H9 (cell line): ENCODE measurements around the gene CHST14. TPM values are rescaled to one million over a fixed set of nuclear protein-coding genes. Genes with fewer than 3 reads are reported as not detected.

Experiments
- DNase-seq: peaks from one replicate; pipeline ENCODE4 v3.0.0-alpha.2; 2017
- H2AFZ ChIP-seq: one replicate; pipeline ENCODE4 v1.6.1; 2013; ENCODE audit warnings: mild to moderate bottlenecking, low read length, control low read depth, moderate library complexity
- H2AK5ac ChIP-seq: 2 replicates; pipeline ENCODE4 v1.6.1; 2013; ENCODE audit warnings: low read length, control low read depth, mixed read lengths; ENCODE audit not compliant: insufficient read length
- H2BK120ac ChIP-seq: one replicate; pipeline ENCODE4 v1.6.1; 2013; ENCODE audit warnings: low read depth, mild to moderate bottlenecking, low read length, control low read depth, inconsistent platforms; ENCODE audit not compliant: poor library complexity, severe bottlenecking
- H2BK12ac ChIP-seq: 2 replicates; pipeline ENCODE4 v1.6.1; 2013; ENCODE audit warnings: low read length, control low read depth, mixed read lengths, low read depth; ENCODE audit not compliant: insufficient read length
- H2BK15ac ChIP-seq: 2 replicates; pipeline ENCODE4 v1.6.1; 2013; ENCODE audit warnings: low read depth, low read length, control low read depth
- H2BK20ac ChIP-seq: one replicate; pipeline ENCODE4 v1.6.1; 2013; ENCODE audit warnings: low read depth, mild to moderate bottlenecking, low read length, control low read depth, inconsistent platforms; ENCODE audit not compliant: poor library complexity, severe bottlenecking
- H2BK5ac ChIP-seq: 2 replicates; pipeline ENCODE4 v1.6.1; 2013; ENCODE audit warnings: low read length, control low read depth, mixed read lengths; ENCODE audit not compliant: insufficient read length
- H3K14ac ChIP-seq: 2 replicates; pipeline ENCODE4 v1.6.1; 2013; ENCODE audit warnings: low read length, control low read depth; ENCODE audit not compliant: insufficient read depth
- H3K18ac ChIP-seq: 2 replicates; pipeline ENCODE4 v1.6.1; 2013; ENCODE audit warnings: low read depth, mild to moderate bottlenecking, mixed read lengths, low read length, control low read depth; ENCODE audit not compliant: insufficient read length
- H3K23ac ChIP-seq: 2 replicates; pipeline ENCODE4 v1.6.1; 2013; ENCODE audit warnings: low read length, control low read depth, mixed read lengths, low read depth; ENCODE audit not compliant: insufficient read length
- H3K23me2 ChIP-seq: 2 replicates; pipeline ENCODE4 v1.6.1; 2013; ENCODE audit warnings: low read depth, mild to moderate bottlenecking, mixed read lengths, low read length, control low read depth; ENCODE audit not compliant: insufficient read length, poor library complexity, severe bottlenecking
- H3K27ac ChIP-seq: 2 replicates; pipeline ENCODE4 v1.5.1; 2013; ENCODE audit warnings: low read length, control low read depth, mixed read lengths, low read depth; ENCODE audit not compliant: insufficient read length
- H3K27me3 ChIP-seq: 2 replicates; pipeline ENCODE4 v1.6.1; 2013; ENCODE audit warnings: low read length, control low read depth, inconsistent platforms; ENCODE audit not compliant: insufficient read depth
- H3K4ac ChIP-seq: 2 replicates; pipeline ENCODE4 v1.6.1; 2013; ENCODE audit warnings: low read depth, mild to moderate bottlenecking, control low read depth, inconsistent platforms, low read length, moderate library complexity
- H3K4me1 ChIP-seq: 2 replicates; pipeline ENCODE4 v1.6.1; 2013; ENCODE audit warnings: low read length, control low read depth, inconsistent platforms; ENCODE audit not compliant: insufficient read depth
- H3K4me2 ChIP-seq: 2 replicates; pipeline ENCODE4 v1.6.1; 2013; ENCODE audit warnings: low read length, control low read depth, mixed read lengths; ENCODE audit not compliant: insufficient read length, insufficient read depth
- H3K56ac ChIP-seq: 2 replicates; pipeline ENCODE4 v1.6.1; 2013; ENCODE audit warnings: low read depth, mild to moderate bottlenecking, mixed read lengths, low read length, control low read depth; ENCODE audit not compliant: insufficient read length
- H3K79me1 ChIP-seq: 2 replicates; pipeline ENCODE4 v1.6.1; 2013; ENCODE audit warnings: low read depth, mild to moderate bottlenecking, moderate library complexity, low read length, control low read depth, inconsistent platforms; ENCODE audit not compliant: insufficient read depth, poor library complexity, severe bottlenecking
- H3K79me2 ChIP-seq: 2 replicates; pipeline ENCODE4 v1.6.1; 2013; ENCODE audit warnings: low read length, control low read depth, inconsistent platforms; ENCODE audit not compliant: insufficient read depth
- H3K9ac ChIP-seq: 2 replicates; pipeline ENCODE4 v1.6.1; 2013; ENCODE audit warnings: low read length, control low read depth, mixed read lengths; ENCODE audit not compliant: insufficient read length; ENCODE audit errors: extremely low read depth
- H3K9me3 ChIP-seq: one replicate; pipeline ENCODE4 v1.6.1; 2013; ENCODE audit warnings: low read depth, low read length, inconsistent platforms; ENCODE audit not compliant: control insufficient read depth
- H3T11ph ChIP-seq: one replicate; pipeline ENCODE4 v1.6.1; 2013; ENCODE audit warnings: mild to moderate bottlenecking, low read length, control low read depth, inconsistent platforms
- H4K20me1 ChIP-seq: one replicate; pipeline ENCODE4 v1.6.1; 2013; ENCODE audit not compliant: control insufficient read depth, insufficient read length, insufficient read depth
- H4K5ac ChIP-seq: 2 replicates; pipeline ENCODE4 v1.6.1; 2013; ENCODE audit warnings: low read depth, mild to moderate bottlenecking, mixed read lengths, low read length, control low read depth; ENCODE audit not compliant: insufficient read length
- H4K8ac ChIP-seq: replicated peaks from 2 replicates; pipeline ENCODE4 v1.6.1; 2013; ENCODE audit warnings: low read length, control low read depth, mixed read lengths, low read depth; ENCODE audit not compliant: insufficient read length
- H4K91ac ChIP-seq: 2 replicates; pipeline ENCODE4 v1.6.1; 2013; ENCODE audit warnings: low read depth, mild to moderate bottlenecking, moderate library complexity, mixed read lengths, low read length, control low read depth; ENCODE audit not compliant: insufficient read length
- H3K27ac Mint-ChIP-seq, 3 experiments: 2 replicates in 2 of 3; 3 replicates in 1 of 3; pipeline ENCODE4 v1.8.0; 2020 to 2021; ENCODE audit warnings: mixed read lengths in 3 of 3, mild to moderate bottlenecking in 1 of 3, moderate library complexity in 1 of 3
- H3K27me3 Mint-ChIP-seq: 2 replicates; pipeline ENCODE4 v1.8.0; 2021; ENCODE audit warnings: low read depth, mild to moderate bottlenecking, moderate library complexity, mixed read lengths
- H3K36me3 Mint-ChIP-seq, 3 experiments: 2 replicates in 2 of 3; 3 replicates in 1 of 3; pipeline ENCODE4 v1.8.0; 2020 to 2021; ENCODE audit warnings: low read depth in 3 of 3, mixed read lengths in 3 of 3; ENCODE audit not compliant: insufficient read depth in 1 of 3
- H3K4me1 Mint-ChIP-seq, 2 experiments: 2 replicates each; pipeline ENCODE4 v1.8.0; 2020; ENCODE audit warnings: mixed read lengths in 2 of 2
- H3K4me3 Mint-ChIP-seq, 2 experiments: 2 replicates in 1 of 2; 3 replicates in 1 of 2; pipeline ENCODE4 v1.8.0; 2020 to 2021; ENCODE audit warnings: mild to moderate bottlenecking in 2 of 2, mixed read lengths in 2 of 2, moderate library complexity in 1 of 2
- H3K9me3 Mint-ChIP-seq, 2 experiments: 2 replicates in 1 of 2; 3 replicates in 1 of 2; pipeline ENCODE4 v1.8.0; 2020; ENCODE audit warnings: mild to moderate bottlenecking in 2 of 2, mixed read lengths in 2 of 2, moderate library complexity in 1 of 2
- WGBS: extraction: QIAGEN DNeasy Blood & Tissue Kit; methylation state at CpG from one replicate; pipeline ENCODE4 v1.1.7; 2013; ENCODE audit warnings: missing lambda C conversion rate, low lambda C conversion rate, mixed read lengths; ENCODE audit not compliant: insufficient read length; ENCODE audit errors: extremely low coverage; 5-methylcytosine and 5-hydroxymethylcytosine counted together
- total RNA-seq: library from RNA; stranded (reverse); gene quantifications from 2 replicates; pipeline ENCODE4 v1.2.1, GENCODE V29; 2021
- TF ChIP-seq, protein P1 (sequence below): fragments of 200-600 bp; sonication (generic); conservative IDR thresholded peaks from 3 replicates; pipeline ENCODE4 v1.8.0; 2021; ENCODE audit warnings: antibody characterized with exemption, mild to moderate bottlenecking

Gene CHST14
- total RNA-seq, 1 experiment from 2014 or later: 25.7 TPM

DNA sequence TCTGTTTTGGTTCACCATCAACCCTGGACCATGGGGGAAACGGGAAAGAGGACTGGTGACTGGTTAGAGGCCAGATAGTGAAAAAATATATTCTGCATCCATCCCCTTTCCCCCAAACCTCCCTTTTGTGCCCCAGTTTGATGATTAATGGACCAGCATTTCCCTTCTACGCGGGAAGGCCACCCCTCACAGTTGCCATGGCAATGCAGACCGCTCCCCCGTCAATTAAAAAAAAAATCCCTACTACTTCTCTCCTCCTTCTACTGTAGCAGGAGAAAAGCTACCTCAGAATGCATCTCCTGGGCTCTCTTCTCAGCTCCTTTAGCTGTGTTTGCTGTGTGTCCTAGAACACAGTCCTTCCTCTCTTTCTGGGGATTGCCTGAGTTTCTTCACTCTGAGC lies 26.0 kb upstream of the CHST14 start:
- H3K4me2 ChIP-seq: no peak overlapping the region
- H4K91ac ChIP-seq: no peak overlapping the region
- H3K27ac Mint-ChIP-seq: no peak overlapping the region; a peak in 1 of 7 replicates
- no peaks in the 10 kb centered on the region for H3K27me3 ChIP-seq
- H4K5ac ChIP-seq: no peak overlapping the region
- peaks cover 8% of the 10 kb centered on the region for H3K79me1 ChIP-seq
- no peak overlapping the region for H4K8ac ChIP-seq
- TF ChIP-seq, protein P1, sequence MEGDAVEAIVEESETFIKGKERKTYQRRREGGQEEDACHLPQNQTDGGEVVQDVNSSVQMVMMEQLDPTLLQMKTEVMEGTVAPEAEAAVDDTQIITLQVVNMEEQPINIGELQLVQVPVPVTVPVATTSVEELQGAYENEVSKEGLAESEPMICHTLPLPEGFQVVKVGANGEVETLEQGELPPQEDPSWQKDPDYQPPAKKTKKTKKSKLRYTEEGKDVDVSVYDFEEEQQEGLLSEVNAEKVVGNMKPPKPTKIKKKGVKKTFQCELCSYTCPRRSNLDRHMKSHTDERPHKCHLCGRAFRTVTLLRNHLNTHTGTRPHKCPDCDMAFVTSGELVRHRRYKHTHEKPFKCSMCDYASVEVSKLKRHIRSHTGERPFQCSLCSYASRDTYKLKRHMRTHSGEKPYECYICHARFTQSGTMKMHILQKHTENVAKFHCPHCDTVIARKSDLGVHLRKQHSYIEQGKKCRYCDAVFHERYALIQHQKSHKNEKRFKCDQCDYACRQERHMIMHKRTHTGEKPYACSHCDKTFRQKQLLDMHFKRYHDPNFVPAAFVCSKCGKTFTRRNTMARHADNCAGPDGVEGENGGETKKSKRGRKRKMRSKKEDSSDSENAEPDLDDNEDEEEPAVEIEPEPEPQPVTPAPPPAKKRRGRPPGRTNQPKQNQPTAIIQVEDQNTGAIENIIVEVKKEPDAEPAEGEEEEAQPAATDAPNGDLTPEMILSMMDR: no peak
- H3K27ac ChIP-seq: no peak overlapping the region
- no peak overlapping the region for H2BK20ac ChIP-seq
- no peak overlapping the region for H2BK12ac ChIP-seq
- no peak overlapping the region for H3K14ac ChIP-seq
- WGBS: no CpG with 5 or more reads among the region's 5 CpGs
- peak overlapping the region; percentile 19 to 95; a peak in 3 of 5 replicates for H3K4me3 Mint-ChIP-seq
- H3K27me3 Mint-ChIP-seq: no peaks in the 10 kb centered on the region
- peaks cover 52% of the 10 kb centered on the region in 2 experiments for H3K4me1 Mint-ChIP-seq
- no peak overlapping the region for H3K23ac ChIP-seq
- H3K9me3 ChIP-seq: no peaks in the 10 kb centered on the region
- no peak overlapping the region for H3K56ac ChIP-seq
- peaks cover 7% of the 10 kb centered on the region for H3K23me2 ChIP-seq
- DNase-seq: no peak
- H3K18ac ChIP-seq: no peak overlapping the region
- peaks cover 55% of the 10 kb centered on the region; the same call in 1 of the 2 replicates for H3K79me2 ChIP-seq
- H3K9me3 Mint-ChIP-seq: no peaks in the 10 kb centered on the region
- no peaks in the 10 kb centered on the region for H4K20me1 ChIP-seq
- peaks cover 0 to 31% (median 3%) of the 10 kb centered on the region in 3 experiments; a peak in 5 of 7 replicates for H3K36me3 Mint-ChIP-seq
- peaks cover 20% of the 10 kb centered on the region for H3K4me1 ChIP-seq
- H3K4ac ChIP-seq: no peak overlapping the region
- no peak overlapping the region for H2BK5ac ChIP-seq
- no peak overlapping the region for H2AK5ac ChIP-seq
- no peak overlapping the region for H3K9ac ChIP-seq
- no peak overlapping the region for H3T11ph ChIP-seq
- no peak overlapping the region for H2BK120ac ChIP-seq
- H2AFZ ChIP-seq: no peak overlapping the region
- no peak overlapping the region for H2BK15ac ChIP-seq
